Fibroblast of lung (primary cell): Measurements from ENCODE around the gene RAB3A.

ENCODE experiments used
- CTCF ChIP-seq, 2 donors: IDR thresholded peaks in 1 of 2; conservative IDR thresholded peaks in 1 of 2; 1 replicate in 1 of 2; 2 replicates in 1 of 2; pipeline ENCODE4 v1.5.1; 2011 to 2012; ENCODE audit warnings: low read length in 2 of 2, control low read depth in 1 of 2, inconsistent platforms in 1 of 2, low read depth in 1 of 2, mild to moderate bottlenecking in 1 of 2
- EZH2 ChIP-seq: IDR thresholded peaks from 2 replicates; pipeline ENCODE4 v1.5.1; 2012; ENCODE audit warnings: low read length, control low read depth, mild to moderate bottlenecking; ENCODE audit errors: missing control alignments

DNA sequence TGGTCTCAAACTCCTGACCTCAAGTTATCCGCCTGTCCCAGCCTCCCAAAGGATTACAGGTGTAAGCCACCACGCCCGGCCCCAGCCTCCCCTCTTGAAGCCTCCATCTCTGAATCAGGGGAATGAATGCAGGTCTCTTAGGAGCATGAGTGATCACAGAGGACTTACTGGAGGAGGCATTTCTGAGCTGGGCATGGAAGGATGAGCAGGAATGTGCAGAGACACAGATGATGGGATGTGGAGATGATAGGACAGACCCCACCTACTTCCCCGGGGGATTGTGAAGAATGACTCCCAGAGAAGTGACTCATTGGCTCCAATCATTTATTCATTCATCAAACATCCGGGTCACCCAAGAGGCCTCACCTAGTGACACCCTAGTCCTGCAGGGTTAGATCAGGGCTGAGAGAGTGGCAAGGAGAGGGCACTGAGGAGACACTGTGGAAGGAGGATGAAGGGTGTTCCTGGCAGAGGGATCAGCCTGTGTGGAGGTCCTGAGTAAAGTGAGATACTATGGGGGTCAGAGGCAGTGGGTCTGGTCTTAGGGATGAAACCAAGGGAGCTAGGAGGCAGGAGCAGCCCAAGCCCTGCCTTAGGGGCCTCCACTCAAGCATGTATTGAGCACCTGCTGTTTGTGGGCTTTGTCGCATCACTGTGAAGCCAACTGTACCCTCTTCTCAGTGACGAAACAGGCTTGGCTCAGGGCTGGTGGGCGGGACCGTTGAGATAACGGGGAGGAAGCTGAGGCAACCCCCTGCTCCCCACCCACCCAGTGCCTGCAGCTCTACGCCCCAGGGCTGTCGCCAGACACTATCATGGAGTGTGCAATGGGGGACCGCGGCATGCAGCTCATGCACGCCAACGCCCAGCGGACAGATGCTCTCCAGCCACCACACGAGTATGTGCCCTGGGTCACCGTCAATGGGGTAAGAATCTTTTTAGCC lies 27.2 kb downstream of the RAB3A start:
- TF ChIP-seq CTCF (conservative IDR thresholded peaks at IDR 0.05 in 1 of 2, IDR thresholded peaks at IDR 0.05 in 1 of 2; ENCODE audit: low read depth in 1 of 2, low read length in 2 of 2): no peak
- no peak for TF ChIP-seq EZH2
